ENCODE data around the gene CEACAM7. TPM values are rescaled to one million over a fixed set of nuclear protein-coding genes. Genes with fewer than 3 reads are reported as not detected.

The CEACAM7 gene
- not detected for total RNA-seq
- polyA plus RNA-seq, result not detected

DNA sequence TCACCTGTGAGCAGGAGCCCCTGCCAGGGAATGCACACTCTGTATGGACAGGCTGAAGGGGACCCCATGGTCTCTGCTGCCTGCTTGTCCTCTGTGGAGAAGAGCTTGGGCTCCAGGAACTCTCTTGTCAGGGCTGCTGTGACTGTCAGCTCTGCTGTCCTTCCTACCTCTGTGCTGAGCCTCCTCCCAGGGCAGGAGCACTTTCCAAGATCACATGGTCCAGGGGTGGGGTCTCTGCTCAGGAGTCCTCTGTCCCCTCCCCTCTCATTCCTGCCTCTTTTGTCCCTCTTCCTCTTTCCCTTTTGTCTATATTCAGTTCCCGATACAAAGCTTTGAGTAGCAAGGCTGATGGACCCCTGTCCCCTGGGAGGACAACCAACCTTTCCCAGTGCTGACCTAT is at the start of gene CEACAM7:
CEACAM7 (minus strand) TSS at position 173 of the 400 bp plus-strand sequence; CDS start at position 68, 105 bp downstream.
- no peaks in the 10 kb centered on the region for H3K4me1 ChIP-seq (ENCODE audit: insufficient read depth, low read length)
- Mint-ChIP-seq H3K27ac (peak within 1 kb of the TSS in 2 of 8 donors; percentile 77 to 82), H3K9me3 (peaks cover 7 to 17% (median 10%) of the 10 kb centered on the region in 5 donors), H3K4me3 (no peak within 1 kb of the TSS), H3K4me1 (no peaks in the 10 kb centered on the region), H3K27me3 (peaks cover 21 to 68% of the 10 kb centered on the region in 2 donors), H3K36me3 (peaks cover 0 to 1% (median 0%) of the 10 kb centered on the region in 3 donors)
- no peak within 1 kb of the TSS for H3K4me3 ChIP-seq (ENCODE audit: low read length)
- ChIA-PET CTCF (no interaction called here), POLR2A (no interaction called here)
- no peak for DNase-seq
- H3K27ac ChIP-seq (ENCODE audit: low read depth, low read length), result no peak within 1 kb of the TSS
- no peaks in the 10 kb centered on the region for H3K36me3 ChIP-seq (ENCODE audit: insufficient read depth, low read length)
- H3K27me3 ChIP-seq (ENCODE audit: insufficient read depth, low read length, poor library complexity, severe bottlenecking), result no peaks in the 10 kb centered on the region
- H3K9me3 ChIP-seq (ENCODE audit: low read length), result no peaks in the 10 kb centered on the region

DNA sequence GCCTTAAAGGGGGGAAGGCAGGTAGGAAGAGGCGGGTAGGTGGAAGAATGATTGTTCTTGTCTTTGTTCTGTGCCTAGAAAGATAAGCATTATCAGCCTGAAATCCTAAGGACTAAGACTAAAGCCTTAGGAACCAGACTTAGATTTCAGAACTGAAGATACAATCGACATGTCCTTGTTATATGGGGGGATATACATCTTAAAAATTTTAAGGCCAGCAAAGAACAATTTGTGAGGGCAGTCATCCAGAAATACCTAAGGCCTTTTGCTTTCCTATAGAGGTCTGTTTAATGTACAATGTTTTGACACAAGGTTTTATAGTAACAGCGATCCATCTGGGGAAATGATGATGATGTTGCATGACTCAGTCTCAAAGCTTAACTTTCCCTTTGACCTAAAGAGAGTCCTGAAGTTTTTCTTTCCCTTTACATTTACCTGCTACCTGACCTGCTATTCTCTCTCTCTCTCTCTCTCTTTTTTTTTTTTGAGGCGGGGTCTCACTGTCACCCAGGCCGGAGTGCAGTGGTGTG is 47.1 kb upstream of the CEACAM7 start:
- H3K4me1 Mint-ChIP-seq, result peaks cover 0 to 2% (median 0%) of the 10 kb centered on the region in 3 donors
- no peaks in the 10 kb centered on the region for H3K4me1 ChIP-seq (ENCODE audit: insufficient read depth, low read length)
- no peak overlapping the region for H3K27ac Mint-ChIP-seq
- no peak overlapping the region for H3K4me3 Mint-ChIP-seq
- H3K36me3 ChIP-seq (ENCODE audit: insufficient read depth, low read length), result no peaks in the 10 kb centered on the region
- H3K27ac ChIP-seq (ENCODE audit: low read depth, low read length), result no peak overlapping the region
- CTCF ChIA-PET, result interaction anchor here (1.8 kb wide), 1 partner anchor 50 kb away, joined by 4 read pairs; no protein-coding TSS in a partner anchor
- no peaks in the 10 kb centered on the region for H3K9me3 ChIP-seq (ENCODE audit: low read length)
- peaks cover 8 to 58% of the 10 kb centered on the region in 2 donors for H3K27me3 Mint-ChIP-seq
- H3K4me3 ChIP-seq (ENCODE audit: low read length), result no peak overlapping the region
- no peak for DNase-seq
- H3K27me3 ChIP-seq (ENCODE audit: insufficient read depth, low read length, poor library complexity, severe bottlenecking), result peaks cover 10% of the 10 kb centered on the region
- POLR2A ChIA-PET, result no interaction called here
- H3K36me3 Mint-ChIP-seq, result no peaks in the 10 kb centered on the region
- no peaks in the 10 kb centered on the region for H3K9me3 Mint-ChIP-seq

GRCh38 chr19:41734585-41734984 is 46.5 kb upstream of the CEACAM7 start:
- Mint-ChIP-seq H3K36me3 (no peaks in the 10 kb centered on the region), H3K9me3 (no peaks in the 10 kb centered on the region), H3K4me3 (no peak overlapping the region), H3K4me1 (no peaks in the 10 kb centered on the region), H3K27me3 (peaks cover 8 to 54% of the 10 kb centered on the region in 2 donors), H3K27ac (no peak overlapping the region)
- H3K9me3 ChIP-seq (ENCODE audit: low read length), result no peaks in the 10 kb centered on the region
- ChIA-PET CTCF (interaction anchor here (1.8 kb wide), 1 partner anchor 51 kb away, joined by 4 read pairs; no protein-coding TSS in a partner anchor), POLR2A (no interaction called here)
- H3K4me1 ChIP-seq (ENCODE audit: insufficient read depth, low read length), result no peaks in the 10 kb centered on the region
- H3K27me3 ChIP-seq (ENCODE audit: insufficient read depth, low read length, poor library complexity, severe bottlenecking), result peaks cover 7% of the 10 kb centered on the region
- no peak for DNase-seq
- H3K27ac ChIP-seq (ENCODE audit: low read depth, low read length), result no peak overlapping the region
- H3K4me3 ChIP-seq (ENCODE audit: low read length), result no peak overlapping the region
- H3K36me3 ChIP-seq (ENCODE audit: insufficient read depth, low read length), result no peaks in the 10 kb centered on the region

DNA sequence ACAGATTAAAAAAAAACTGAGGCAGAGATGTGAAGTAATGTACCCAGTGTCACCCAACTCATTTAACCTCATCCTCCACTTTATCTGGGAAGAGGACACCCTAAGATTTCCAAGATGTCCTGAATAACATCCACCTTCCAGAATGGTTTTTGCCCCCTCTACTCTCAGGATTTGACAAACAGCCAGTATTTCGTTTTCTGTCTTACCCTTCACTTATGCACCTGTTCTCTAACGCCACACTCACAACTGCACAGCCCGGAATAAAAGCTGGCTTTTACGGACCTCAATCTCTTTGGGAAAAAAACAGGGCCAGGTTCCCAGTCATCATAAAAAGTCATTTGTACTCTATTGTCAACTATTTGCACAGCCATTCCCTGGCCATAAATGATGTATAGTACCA is 46.1 kb upstream of the CEACAM7 start:
- H3K36me3 Mint-ChIP-seq, result no peaks in the 10 kb centered on the region
- peaks cover 7% of the 10 kb centered on the region for H3K27me3 ChIP-seq (ENCODE audit: insufficient read depth, low read length, poor library complexity, severe bottlenecking)
- no peak overlapping the region for H3K4me3 ChIP-seq (ENCODE audit: low read length)
- no peaks in the 10 kb centered on the region for H3K36me3 ChIP-seq (ENCODE audit: insufficient read depth, low read length)
- ChIA-PET CTCF (interaction anchor here (1.8 kb wide), 1 partner anchor 51 kb away, joined by 4 read pairs; no protein-coding TSS in a partner anchor), POLR2A (no interaction called here)
- no peak overlapping the region for H3K27ac Mint-ChIP-seq
- H3K27me3 Mint-ChIP-seq, result peaks cover 8 to 56% of the 10 kb centered on the region in 2 donors
- H3K27ac ChIP-seq (ENCODE audit: low read depth, low read length), result no peak overlapping the region
- no peaks in the 10 kb centered on the region for H3K9me3 Mint-ChIP-seq
- H3K9me3 ChIP-seq (ENCODE audit: low read length), result no peaks in the 10 kb centered on the region
- no peaks in the 10 kb centered on the region for H3K4me1 Mint-ChIP-seq
- H3K4me3 Mint-ChIP-seq, result no peak overlapping the region
- no peak for DNase-seq
- no peaks in the 10 kb centered on the region for H3K4me1 ChIP-seq (ENCODE audit: insufficient read depth, low read length)

- no peak overlapping the region for H3K27ac ChIP-seq (ENCODE audit: low read depth, low read length)
- no peaks in the 10 kb centered on the region for H3K4me1 ChIP-seq (ENCODE audit: insufficient read depth, low read length)
- no peak overlapping the region for H3K4me3 ChIP-seq (ENCODE audit: low read length)
- Mint-ChIP-seq H3K27ac (no peak overlapping the region), H3K27me3 (peaks cover 10 to 52% of the 10 kb centered on the region in 2 donors), H3K4me1 (no peaks in the 10 kb centered on the region), H3K9me3 (no peaks in the 10 kb centered on the region), H3K36me3 (no peaks in the 10 kb centered on the region), H3K4me3 (no peak overlapping the region)
- no peak for DNase-seq
- ChIA-PET CTCF (no interaction called here), POLR2A (no interaction called here)
- H3K36me3 ChIP-seq (ENCODE audit: insufficient read depth, low read length), result no peaks in the 10 kb centered on the region
- H3K9me3 ChIP-seq (ENCODE audit: low read length), result no peaks in the 10 kb centered on the region
- H3K27me3 ChIP-seq (ENCODE audit: insufficient read depth, low read length, poor library complexity, severe bottlenecking), result peaks cover 14% of the 10 kb centered on the region
These were observed 38.4 kb upstream of the CEACAM7 start for GRCh38 chr19:41726493-41726892.

DNA sequence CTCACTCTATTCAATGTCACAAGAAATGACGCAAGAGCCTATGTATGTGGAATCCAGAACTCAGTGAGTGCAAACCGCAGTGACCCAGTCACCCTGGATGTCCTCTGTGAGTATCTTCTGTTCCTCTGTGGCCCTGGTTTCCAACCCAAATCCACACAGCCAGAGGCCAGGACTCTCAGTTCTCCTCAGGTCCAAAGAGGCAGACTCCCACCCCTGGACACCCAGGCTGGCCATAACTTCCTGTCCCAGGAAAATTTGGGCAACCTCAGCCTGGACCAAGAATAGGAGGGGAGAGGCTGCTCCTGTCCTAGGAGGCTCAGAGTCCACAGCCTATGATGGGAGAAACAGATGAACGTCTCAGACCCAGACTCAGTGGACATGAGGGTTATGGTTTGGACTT is 32.0 kb upstream of the CEACAM7 start:
- Mint-ChIP-seq H3K27ac (no peak overlapping the region), H3K4me1 (no peaks in the 10 kb centered on the region), H3K4me3 (no peak overlapping the region), H3K36me3 (no peaks in the 10 kb centered on the region), H3K27me3 (peaks cover 16 to 57% of the 10 kb centered on the region in 2 donors), H3K9me3 (no peaks in the 10 kb centered on the region)
- no peaks in the 10 kb centered on the region for H3K36me3 ChIP-seq (ENCODE audit: insufficient read depth, low read length)
- DNase-seq, result no peak
- H3K4me1 ChIP-seq (ENCODE audit: insufficient read depth, low read length), result no peaks in the 10 kb centered on the region
- H3K4me3 ChIP-seq (ENCODE audit: low read length), result no peak overlapping the region
- H3K9me3 ChIP-seq (ENCODE audit: low read length), result no peaks in the 10 kb centered on the region
- peaks cover 5% of the 10 kb centered on the region for H3K27me3 ChIP-seq (ENCODE audit: insufficient read depth, low read length, poor library complexity, severe bottlenecking)
- H3K27ac ChIP-seq (ENCODE audit: low read depth, low read length), result no peak overlapping the region
- ChIA-PET CTCF (no interaction called here), POLR2A (no interaction called here)

DNA sequence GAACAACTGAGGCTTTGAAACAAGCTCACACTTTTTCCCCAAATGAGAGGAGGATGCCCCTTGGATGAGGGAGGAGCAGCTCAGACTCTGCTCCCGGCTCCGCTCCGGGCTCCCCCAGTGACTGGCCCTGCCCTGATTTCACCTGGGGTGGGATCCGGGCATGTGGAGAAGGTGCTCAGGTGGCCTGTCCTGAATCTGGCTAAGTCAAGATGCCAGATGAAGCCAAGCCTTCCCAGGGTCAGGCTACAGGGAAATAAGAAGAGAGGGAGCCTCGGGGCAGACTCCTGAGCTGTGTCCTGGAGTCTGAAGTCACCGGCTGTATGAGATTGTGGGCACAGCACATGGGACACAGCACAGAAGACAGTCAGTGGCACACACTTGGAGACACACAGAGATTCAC is 30.7 kb upstream of the CEACAM7 start:
- Mint-ChIP-seq H3K36me3 (no peaks in the 10 kb centered on the region), H3K4me3 (no peak overlapping the region), H3K9me3 (no peaks in the 10 kb centered on the region), H3K4me1 (no peaks in the 10 kb centered on the region), H3K27me3 (peaks cover 23 to 56% of the 10 kb centered on the region in 2 donors), H3K27ac (no peak overlapping the region)
- Histone ChIP-seq H3K36me3 (ENCODE audit: insufficient read depth, low read length) (no peaks in the 10 kb centered on the region), H3K27ac (ENCODE audit: low read depth, low read length) (no peak overlapping the region), H3K9me3 (ENCODE audit: low read length) (no peaks in the 10 kb centered on the region), H3K4me3 (ENCODE audit: low read length) (no peak overlapping the region), H3K27me3 (ENCODE audit: insufficient read depth, low read length, poor library complexity, severe bottlenecking) (peaks cover 5% of the 10 kb centered on the region), H3K4me1 (ENCODE audit: insufficient read depth, low read length) (no peaks in the 10 kb centered on the region)
- DNase-seq, result no peak
- ChIA-PET CTCF (interaction anchor here (0.8 kb wide), 1 partner anchor 33 kb away, joined by 3 read pairs; no protein-coding TSS in a partner anchor), POLR2A (no interaction called here)

- no peaks in the 10 kb centered on the region for H3K9me3 ChIP-seq (ENCODE audit: low read length)
- DNase-seq, result no peak
- CTCF ChIA-PET, result no interaction called here
- peaks cover 5% of the 10 kb centered on the region for H3K27me3 ChIP-seq (ENCODE audit: insufficient read depth, low read length, poor library complexity, severe bottlenecking)
- POLR2A ChIA-PET, result no interaction called here
- Mint-ChIP-seq H3K36me3 (no peaks in the 10 kb centered on the region), H3K27ac (no peak overlapping the region), H3K4me1 (no peaks in the 10 kb centered on the region), H3K27me3 (peaks cover 26 to 66% of the 10 kb centered on the region in 2 donors), H3K4me3 (no peak overlapping the region), H3K9me3 (no peaks in the 10 kb centered on the region)
- no peaks in the 10 kb centered on the region for H3K4me1 ChIP-seq (ENCODE audit: insufficient read depth, low read length)
- H3K36me3 ChIP-seq (ENCODE audit: insufficient read depth, low read length), result no peaks in the 10 kb centered on the region
- H3K27ac ChIP-seq (ENCODE audit: low read depth, low read length), result no peak overlapping the region
- H3K4me3 ChIP-seq (ENCODE audit: low read length), result no peak overlapping the region
These were observed 26.5 kb upstream of the CEACAM7 start for GRCh38 chr19:41714598-41714997.

Data from CD8-positive, alpha-beta memory T cell (primary cell).